GM23248 (cell line): ENCODE data around the gene UBE2G1. TPM values are rescaled to one million over a fixed set of nuclear protein-coding genes. Genes with fewer than 3 reads are reported as not detected.
A peak's percentile ranks its signal among the peaks of the same experiment; 100 is the strongest.
"Not testable (repeated sequence)": the region's sequence is repeated elsewhere in the genome, so short reads cannot be mapped to it uniquely, and the experiment has no call there.

Experiments used
- DNase-seq: peaks from one replicate; pipeline ENCODE4 v3.0.0-alpha.2; 2015
- H2AFZ ChIP-seq: fragments of 200-600 bp; sonication (generic); 2 replicates; pipeline ENCODE4 v1.6.1; 2016; ENCODE audit warnings: antibody characterized with exemption
- H3F3A ChIP-seq: fragments of 200-600 bp; sonication (generic); 2 replicates; pipeline ENCODE4 v1.6.1; 2016; ENCODE audit warnings: mild to moderate bottlenecking, antibody characterized with exemption, mixed run types; ENCODE audit not compliant: insufficient read depth
- H3K27ac ChIP-seq: fragments of 200-600 bp; sonication (generic); 2 replicates; pipeline ENCODE4 v1.5.1; 2016; ENCODE audit warnings: mild to moderate bottlenecking
- H3K27me3 ChIP-seq: fragments of 200-600 bp; sonication (generic); replicated peaks from 2 replicates; pipeline ENCODE4 v1.6.1; 2016; ENCODE audit warnings: mild to moderate bottlenecking; ENCODE audit not compliant: insufficient read depth
- H3K36me3 ChIP-seq: fragments of 200-600 bp; sonication (generic); 2 replicates; pipeline ENCODE4 v1.6.1; 2016; ENCODE audit warnings: low read depth, mild to moderate bottlenecking
- H3K4me1 ChIP-seq: fragments of 200-600 bp; sonication (generic); 2 replicates; pipeline ENCODE4 v1.6.1; 2016; ENCODE audit warnings: mild to moderate bottlenecking; ENCODE audit not compliant: insufficient read depth
- H3K4me2 ChIP-seq: fragments of 200-600 bp; sonication (generic); one replicate; pipeline ENCODE4 v1.6.1; 2016; ENCODE audit warnings: mild to moderate bottlenecking; ENCODE audit not compliant: unreplicated experiment
- H3K4me3 ChIP-seq: fragments of 200-600 bp; sonication (generic); 2 replicates; pipeline ENCODE4 v1.5.1; 2016; ENCODE audit warnings: mild to moderate bottlenecking
- H3K79me2 ChIP-seq: fragments of 200-600 bp; sonication (generic); 2 replicates; pipeline ENCODE4 v1.6.1; 2016; ENCODE audit warnings: mild to moderate bottlenecking; ENCODE audit not compliant: insufficient read depth
- H3K9ac ChIP-seq: fragments of 200-600 bp; sonication (generic); 2 replicates; pipeline ENCODE4 v1.6.1; 2016; ENCODE audit warnings: mild to moderate bottlenecking
- H3K9me2 ChIP-seq: fragments of 200-600 bp; sonication (generic); 2 replicates; pipeline ENCODE4 v1.6.1; 2016; ENCODE audit warnings: mixed run types, mild to moderate bottlenecking, moderate library complexity; ENCODE audit not compliant: insufficient read depth
- H3K9me3 ChIP-seq: fragments of 200-600 bp; sonication (generic); one replicate; pipeline ENCODE4 v1.6.1; 2017; ENCODE audit warnings: low read depth
- H4K20me1 ChIP-seq: fragments of 200-600 bp; sonication (generic); 2 replicates; pipeline ENCODE4 v1.6.0; 2016; ENCODE audit not compliant: insufficient read depth
- EZH2 ChIP-seq: fragments of 200-600 bp; sonication (generic); IDR thresholded peaks from 2 replicates; pipeline ENCODE4 v1.6.1; 2018; ENCODE audit warnings: antibody characterized with exemption, mild to moderate bottlenecking; ENCODE audit not compliant: insufficient read depth, poor library complexity, severe bottlenecking
- EZH2phosphoT487 ChIP-seq: fragments of 200-600 bp; sonication (generic); IDR thresholded peaks from 2 replicates; pipeline ENCODE4 v1.6.1; 2018; ENCODE audit warnings: antibody characterized with exemption, moderate library complexity, mild to moderate bottlenecking, low read depth; ENCODE audit not compliant: insufficient read depth
- WGBS, 2 experiments: methylation state at CpG; one replicate each; pipeline ENCODE4 v1.1.6; 2015 to 2017; ENCODE audit warnings: low lambda C conversion rate in 2 of 2, low coverage in 1 of 2; ENCODE audit errors: missing lambda C conversion rate in 2 of 2; 5-methylcytosine and 5-hydroxymethylcytosine counted together
- in situ Hi-C: fragments of 300-500 bp; cut with MboI; formaldehyde crosslinking; loops from 2 replicates; pipeline ENCODE4 v1.15.0; 2020
- polyA plus RNA-seq: library from polyadenylated mRNA; unstranded; fragments of >200 nt; fragmentation: Nextera tagmentation; extraction: Ambion mirVana; gene quantifications from 2 replicates; pipeline ENCODE4 v1.2.1, GENCODE V29; 2016
- total RNA-seq: library from RNA; depleted of rRNA; stranded (reverse); fragments of >200 nt; shearing (Covaris generic); gene quantifications from 2 replicates; pipeline ENCODE4 v1.2.3, GENCODE V29; 2014

UBE2G1 gene
- total and polyA plus RNA-seq, 2 experiments from 2014 or later, result 37.8 to 49.4 TPM

GRCh38 chr17:4369557-4370230 lies 3.2 kb upstream of the UBE2G1 start:
- no peaks in the 10 kb centered on the region for H3K36me3 ChIP-seq
- no peak overlapping the region for H3K4me2 ChIP-seq
- no peaks in the 10 kb centered on the region for H3K27me3 ChIP-seq
- 86% methylated on average over 16 of the region's 16 CpGs for WGBS, 2 experiments
- H3F3A ChIP-seq, result peaks cover 3% of the 10 kb centered on the region; the same call in 1 of the 2 replicates
- no peak overlapping the region for H2AFZ ChIP-seq
- H3K9me3 ChIP-seq, result no peaks in the 10 kb centered on the region
- H3K27ac ChIP-seq, result no peak overlapping the region
- H3K4me3 ChIP-seq, result no peak overlapping the region
- H3K4me1 ChIP-seq, result 0 out of 2 replicates have a peak, but pooled peaks cover under 1% of the 10 kb centered on the region
- in situ Hi-C loops, result no loop called here
- TF ChIP-seq EZH2 (no peak), EZH2phosphoT487 (no peak)
- no peaks in the 10 kb centered on the region for H4K20me1 ChIP-seq
- H3K79me2 ChIP-seq, result peaks cover 13% of the 10 kb centered on the region
- H3K9me2 ChIP-seq, result no peaks in the 10 kb centered on the region
- no peak for DNase-seq
- no peak overlapping the region for H3K9ac ChIP-seq

GRCh38 chr17:4368341-4368740 lies 1.9 kb upstream of the UBE2G1 start:
- H3K4me2 ChIP-seq, result no peak overlapping the region
- H3K27ac ChIP-seq, result no peak overlapping the region
- 77 to 80% methylated on average over 5 of the region's 5 CpGs for WGBS, 2 experiments
- H3K36me3 ChIP-seq, result no peaks in the 10 kb centered on the region
- H3K9me2 ChIP-seq, result no peaks in the 10 kb centered on the region
- H2AFZ ChIP-seq, result peak overlapping the region; percentile 45
- H3K27me3 ChIP-seq, result no peaks in the 10 kb centered on the region
- H3K79me2 ChIP-seq, result peaks cover 26% of the 10 kb centered on the region
- DNase-seq, result no peak
- 0 out of 2 replicates have a peak, but pooled peaks cover 3% of the 10 kb centered on the region for H3K4me1 ChIP-seq
- in situ Hi-C loops, result no loop called here
- H3K9ac ChIP-seq, result no peak overlapping the region
- peaks cover 4% of the 10 kb centered on the region; the same call in 1 of the 2 replicates for H3F3A ChIP-seq
- peaks cover 3% of the 10 kb centered on the region; the same call in 1 of the 2 replicates for H4K20me1 ChIP-seq
- TF ChIP-seq EZH2 (no peak), EZH2phosphoT487 (no peak)
- H3K4me3 ChIP-seq, result no peak overlapping the region
- no peaks in the 10 kb centered on the region for H3K9me3 ChIP-seq

- peak overlapping the region; percentile 68 for H3K4me2 ChIP-seq
- H3K79me2 ChIP-seq, result peaks cover 38% of the 10 kb centered on the region
- H4K20me1 ChIP-seq, H3F3A ChIP-seq, H3K36me3 ChIP-seq, H3K9me3 ChIP-seq, DNase-seq, H3K9me2 ChIP-seq, in situ Hi-C loops, H3K4me1 ChIP-seq, H3K27me3 ChIP-seq: not testable (repeated sequence)
- H3K4me3 ChIP-seq, result peak overlapping the region; percentile 82
- peak overlapping the region; percentile 87; the same call in 1 of the 2 replicates for H3K9ac ChIP-seq
- peak overlapping the region; percentile 91 for H2AFZ ChIP-seq
- 100% methylated on average over 10 of the region's 10 CpGs for WGBS, 2 experiments
- H3K27ac ChIP-seq, result peak overlapping the region; percentile 77; the same call in 1 of the 2 replicates
Observed at GRCh38 chr17:4367177-4367576, 702 bp upstream of the UBE2G1 start.

GRCh38 chr17:4365628-4366326 lies 698 bp downstream of the UBE2G1 start:
- Histone ChIP-seq H3K36me3 (no peaks in the 10 kb centered on the region), H3K9me2 (no peaks in the 10 kb centered on the region), H4K20me1 (peaks cover 4% of the 10 kb centered on the region; the same call in 1 of the 2 replicates), H3F3A (peaks cover 4% of the 10 kb centered on the region; the same call in 1 of the 2 replicates), H3K9me3 (no peaks in the 10 kb centered on the region), H3K9ac (peak overlapping the region; percentile 87), H3K4me3 (peak overlapping the region; percentile 82), H3K4me2 (peak overlapping the region; percentile 99), H2AFZ (peak overlapping the region; percentile 62), H3K79me2 (peaks cover 52% of the 10 kb centered on the region), H3K27me3 (no peaks in the 10 kb centered on the region), H3K27ac (peak overlapping the region; percentile 77), H3K4me1 (0 out of 2 replicates have a peak, but pooled peaks cover 3% of the 10 kb centered on the region)
- TF ChIP-seq EZH2 (no peak), EZH2phosphoT487 (no peak)
- 0 to 1% methylated on average over 43 to 51 of the region's 82 CpGs for WGBS, 2 experiments
- in situ Hi-C loops, result no loop called here
- DNase-seq, result peak; percentile 59
